Medulla oblongata (tissue), 1 donor: ENCODE measurements around the gene CEP170B.
"Not testable (repeated sequence)": the region's sequence is repeated elsewhere in the genome, so short reads cannot be mapped to it uniquely, and the experiment has no call there.

ENCODE experiments used
- DNase-seq: peaks from one replicate; pipeline ENCODE4 v3.0.0-alpha.2; 2015; ENCODE audit errors: extremely low spot score

The CEP170B gene

DNA sequence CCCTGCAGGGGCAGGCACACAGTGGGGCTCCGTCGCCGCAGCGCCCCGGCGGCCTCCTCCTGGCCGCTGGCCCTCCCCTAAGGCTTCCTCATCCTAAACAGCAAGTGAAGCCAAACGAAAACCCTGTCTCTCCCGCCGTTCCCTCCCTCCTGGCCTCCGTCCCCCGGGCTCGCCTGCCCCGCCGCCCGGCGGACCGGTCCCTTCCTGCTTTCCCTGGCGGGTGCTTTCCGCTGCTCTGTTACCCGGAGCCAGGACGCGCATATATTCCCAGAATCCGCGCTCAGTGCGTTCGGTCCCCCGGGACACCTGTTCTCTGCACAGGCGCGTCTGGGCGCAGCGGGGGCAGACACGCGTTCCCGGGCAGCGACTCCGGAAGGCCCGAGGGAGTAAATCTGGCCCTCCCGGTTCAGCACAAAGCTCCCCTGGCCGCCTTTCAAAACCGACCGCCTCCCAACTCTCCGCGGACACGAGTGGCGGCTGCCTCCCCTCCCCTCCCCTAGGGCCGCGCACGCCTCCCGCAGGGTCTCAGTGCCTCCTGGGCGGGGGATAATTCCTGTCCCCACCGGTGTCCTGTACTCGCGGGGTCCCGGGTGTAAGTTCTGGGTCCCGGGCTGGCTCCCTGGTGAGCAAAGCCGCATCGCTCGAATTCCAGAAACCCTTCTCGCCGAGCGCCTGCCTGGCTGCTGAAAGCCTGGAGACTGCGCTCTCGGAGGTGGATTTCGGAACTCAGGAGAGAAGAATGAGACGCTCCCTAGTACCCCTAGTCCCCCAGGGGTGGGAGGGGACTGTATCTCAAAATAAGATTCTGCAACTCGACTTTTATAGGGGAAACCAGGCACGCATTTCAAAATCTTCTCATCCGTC lies 21.4 kb upstream of the CEP170B start:
- no peak for DNase-seq

DNA sequence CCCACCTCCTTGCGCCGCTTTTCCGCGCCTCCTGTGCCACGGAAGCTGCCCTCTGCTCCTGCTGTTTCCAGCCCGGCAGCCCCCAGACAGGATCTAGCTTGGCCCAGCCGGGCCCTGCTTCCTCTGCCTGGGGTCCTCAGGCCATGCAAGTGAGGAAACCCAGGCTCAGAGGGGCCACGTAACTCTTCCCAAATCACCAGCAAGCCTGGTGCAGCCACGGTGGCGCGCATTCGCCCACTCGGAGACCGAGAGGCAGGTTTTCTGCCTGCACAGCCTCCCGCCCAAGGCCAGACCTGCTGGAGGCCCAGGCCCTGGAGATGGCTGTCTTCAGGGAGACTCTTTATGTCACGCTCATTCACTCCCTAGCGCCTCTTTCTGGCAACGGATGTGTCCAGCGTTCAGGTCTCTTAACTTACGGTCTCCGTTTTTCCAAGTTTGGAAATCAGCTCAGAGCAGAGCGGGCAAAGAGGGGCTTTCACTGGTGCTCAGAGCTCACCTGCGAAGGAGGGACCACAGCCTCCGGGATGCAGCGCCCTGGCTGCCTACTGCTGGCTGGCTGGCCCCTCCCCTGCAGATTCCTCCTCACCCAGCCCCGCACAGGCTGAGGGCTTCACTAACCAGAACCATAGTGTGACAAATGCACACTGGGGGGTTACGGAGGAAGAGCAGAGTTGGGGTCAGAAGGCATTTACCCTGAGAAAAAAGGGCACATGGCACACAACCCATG lies 20.6 kb upstream of the CEP170B start:
- DNase-seq = no peak

DNA sequence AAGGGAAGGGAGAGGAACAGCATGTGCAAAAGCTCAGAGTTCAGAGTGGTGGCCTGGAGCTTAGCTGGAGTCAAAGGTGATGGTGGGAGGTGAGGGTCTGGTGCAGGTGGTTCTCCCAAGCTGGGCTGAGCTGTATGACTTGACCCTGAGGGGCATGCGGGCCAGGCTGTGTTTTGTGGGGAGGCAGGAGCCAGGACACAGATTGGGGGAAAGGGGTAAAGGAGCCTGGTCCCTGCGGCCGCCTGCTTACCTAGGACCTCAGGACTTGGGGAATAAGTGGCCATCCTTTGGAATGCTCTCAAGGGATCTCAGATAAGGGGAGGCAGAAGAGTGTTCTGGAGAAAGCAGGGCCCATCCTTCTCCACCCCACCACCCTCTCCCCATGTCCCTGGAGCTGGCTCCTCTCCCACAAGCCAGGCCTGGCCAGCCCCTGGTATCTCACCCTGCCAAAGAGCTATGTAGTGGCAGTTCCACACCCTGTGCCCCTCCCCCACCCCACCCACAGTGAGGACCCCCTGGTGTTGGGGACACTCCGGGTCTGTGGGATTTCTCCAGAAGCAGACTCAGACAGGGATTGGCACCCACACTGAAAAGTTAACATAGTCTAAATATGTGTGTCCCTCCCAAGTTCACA lies 19.9 kb upstream of the CEP170B start:
- no peak for DNase-seq

DNA sequence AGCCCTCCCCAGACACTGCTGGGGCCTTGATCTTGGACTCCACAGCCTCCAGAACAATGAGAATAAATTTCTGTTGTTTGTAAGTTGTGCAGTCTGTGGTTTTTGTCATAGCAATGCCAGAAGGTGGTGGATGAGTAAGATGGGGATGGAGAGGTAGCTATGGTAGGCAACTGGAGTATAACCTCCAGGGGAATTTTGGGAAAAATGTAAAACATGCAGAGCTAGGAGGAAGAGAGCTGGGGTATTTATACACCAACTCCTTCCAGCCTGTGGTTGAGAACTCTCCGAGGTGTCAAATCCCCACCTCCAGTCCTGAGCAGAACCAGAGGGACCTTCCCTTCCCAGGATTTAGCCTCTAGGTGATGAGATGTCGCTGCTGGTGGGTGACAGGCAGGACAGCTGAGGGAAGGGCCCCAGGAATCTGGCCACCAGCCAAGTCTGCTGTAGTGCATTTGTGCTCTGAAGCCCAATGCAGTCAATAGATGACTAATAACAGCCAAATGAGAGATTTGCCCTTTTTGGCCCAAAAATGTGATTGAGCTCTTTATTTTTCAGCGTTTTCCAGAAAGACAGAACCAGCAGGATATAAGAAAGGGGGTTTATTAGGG lies 19.1 kb upstream of the CEP170B start:
- DNase-seq = no peak

DNA sequence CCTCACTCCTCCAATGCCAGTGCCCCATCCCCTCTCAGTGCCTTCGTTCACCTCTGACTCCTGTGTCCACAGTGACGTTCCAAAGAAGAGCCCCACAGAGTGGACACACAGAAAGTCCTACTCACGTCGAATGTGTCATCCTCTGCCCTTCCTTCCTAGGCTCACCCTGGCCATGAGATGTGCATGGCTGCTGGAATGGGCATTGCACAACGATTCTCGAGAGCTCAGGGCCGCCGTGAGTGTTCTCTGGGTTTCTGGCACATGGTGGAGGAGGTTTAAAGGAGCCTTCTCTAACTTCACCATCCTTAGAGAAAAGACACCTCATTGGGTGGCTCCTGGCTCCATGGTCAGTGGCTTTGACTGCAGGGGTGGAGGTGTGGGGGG lies 12.8 kb upstream of the CEP170B start:
- DNase-seq = no peak

DNA sequence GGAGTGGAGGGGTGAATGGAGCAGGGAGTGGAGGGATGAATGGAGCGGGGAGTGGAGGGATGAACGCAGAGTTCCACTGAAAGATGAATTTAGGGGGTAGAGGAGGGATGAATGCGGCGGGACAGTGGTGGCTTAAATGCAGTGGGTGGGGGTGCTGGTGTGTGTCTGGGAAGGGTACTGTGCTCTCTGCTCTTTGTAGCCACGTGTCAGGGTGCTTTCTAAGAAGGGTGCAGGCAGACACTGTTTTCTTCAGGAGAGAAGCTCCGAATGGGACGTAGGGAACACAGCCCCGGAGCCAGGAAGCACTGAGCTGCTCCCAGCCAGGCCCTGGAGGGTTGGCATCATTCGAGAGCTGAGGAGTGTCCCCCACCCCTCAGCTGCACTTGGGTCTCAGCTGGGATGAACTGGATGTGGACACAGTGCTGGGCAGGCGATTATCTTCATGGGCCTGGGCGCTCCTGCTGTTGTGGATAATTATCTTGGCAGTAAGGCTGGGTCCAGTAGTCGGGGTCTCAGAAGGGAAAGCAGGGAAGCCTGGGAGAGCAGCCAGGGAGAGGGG lies 9.5 kb upstream of the CEP170B start:
- no peak for DNase-seq

DNA sequence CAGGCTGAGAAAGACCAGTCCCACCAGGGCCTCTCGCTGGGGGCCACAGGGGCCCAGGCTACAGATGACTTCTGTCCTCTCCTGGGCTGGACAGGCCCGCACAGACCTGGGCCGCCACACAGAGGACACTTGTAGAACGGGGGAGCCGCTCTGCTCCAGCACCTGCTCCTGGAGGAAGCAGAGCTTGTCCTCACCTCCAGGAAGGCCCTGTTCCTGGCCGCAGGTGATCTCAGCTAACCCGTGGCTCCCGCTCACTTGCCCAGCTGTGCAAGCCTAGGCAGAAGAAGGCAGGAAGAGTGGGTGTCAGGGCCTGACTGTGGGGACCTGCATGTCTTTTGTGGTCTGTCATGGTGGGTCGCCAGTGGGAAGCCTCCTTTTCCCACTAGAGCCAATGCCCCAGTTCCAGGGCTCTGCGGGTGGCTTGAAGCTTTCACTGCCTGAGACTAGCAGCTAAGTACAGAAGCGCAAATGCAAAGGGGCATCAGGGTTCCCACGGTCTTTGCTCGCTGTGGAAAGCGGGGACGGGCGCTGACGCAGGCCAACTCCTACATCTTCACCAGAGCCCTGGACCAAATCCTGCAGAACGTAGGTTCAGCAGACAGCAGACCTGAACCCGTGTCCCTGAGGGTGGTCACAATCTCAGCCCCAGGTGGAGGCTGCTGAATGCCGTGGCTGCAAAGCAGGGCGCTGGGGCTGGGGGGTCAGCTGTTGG lies 8.8 kb upstream of the CEP170B start:
- no peak for DNase-seq

DNA sequence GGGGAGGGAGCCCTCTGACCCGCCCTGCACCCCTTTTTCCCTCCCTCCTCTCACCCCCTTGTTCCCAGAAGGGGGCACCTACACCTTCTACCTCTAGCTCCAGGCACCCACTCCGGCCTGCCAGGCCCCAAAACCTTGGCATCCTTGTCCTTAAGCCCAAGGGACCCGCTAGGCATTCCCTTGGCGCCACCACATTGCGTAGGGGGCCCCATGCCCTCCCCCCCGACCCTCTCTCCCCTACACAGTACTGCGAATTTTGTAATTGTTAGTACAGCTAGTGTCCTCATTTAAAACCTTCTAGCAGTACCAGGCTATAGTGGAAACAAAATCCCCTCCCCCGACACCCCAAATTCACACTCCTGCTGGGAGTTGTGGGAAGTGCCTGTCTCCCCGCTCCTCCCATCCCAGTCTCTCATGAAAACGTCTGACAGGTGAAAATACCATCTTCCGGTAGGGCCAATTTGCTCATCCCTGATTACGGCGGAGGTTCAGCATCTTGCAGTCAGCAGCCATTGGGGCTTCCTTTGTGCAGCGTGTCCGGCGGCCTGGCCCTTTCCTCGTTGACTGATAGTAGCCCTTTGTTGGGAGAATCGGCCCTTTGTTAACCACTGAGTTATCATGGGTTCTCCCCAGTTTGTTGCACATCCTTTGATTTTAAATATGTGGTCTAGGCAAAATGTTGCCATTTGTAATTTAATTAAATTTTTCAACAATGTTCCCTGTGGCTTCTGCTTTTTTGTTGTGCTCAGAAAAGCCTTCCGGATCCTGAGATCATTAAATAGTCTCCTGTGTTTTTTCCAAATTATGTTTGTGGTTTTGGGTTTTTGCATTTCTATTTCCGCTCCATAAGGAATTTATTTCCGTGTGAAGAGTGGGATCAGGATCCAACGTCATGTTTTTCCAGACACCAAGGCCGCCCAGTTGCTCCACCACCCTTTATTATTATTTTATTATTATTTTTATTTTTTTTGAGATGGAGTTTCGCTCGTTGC lies 7.9 kb upstream of the CEP170B start:
- DNase-seq = peak; percentile 87

DNA sequence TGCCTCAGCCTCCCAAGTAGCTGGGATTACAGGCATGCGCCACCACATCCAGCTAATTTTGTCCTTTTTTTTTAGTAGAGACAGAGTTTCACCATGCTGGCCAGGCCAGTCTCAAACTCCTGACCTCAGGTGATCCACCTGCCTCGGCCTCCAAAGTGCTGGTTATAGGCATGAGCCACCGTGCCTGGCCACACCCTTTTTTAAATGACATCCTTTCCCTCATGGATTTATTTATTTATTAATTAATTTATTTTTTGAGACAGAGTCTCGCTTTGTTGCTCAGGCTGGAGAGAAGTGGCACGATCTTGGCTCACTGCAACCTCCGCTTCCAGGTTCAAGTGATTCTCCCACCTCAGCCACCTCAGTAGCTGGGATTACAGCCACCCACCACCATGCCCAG lies 7.1 kb upstream of the CEP170B start:
- not testable (repeated sequence) for DNase-seq

DNA sequence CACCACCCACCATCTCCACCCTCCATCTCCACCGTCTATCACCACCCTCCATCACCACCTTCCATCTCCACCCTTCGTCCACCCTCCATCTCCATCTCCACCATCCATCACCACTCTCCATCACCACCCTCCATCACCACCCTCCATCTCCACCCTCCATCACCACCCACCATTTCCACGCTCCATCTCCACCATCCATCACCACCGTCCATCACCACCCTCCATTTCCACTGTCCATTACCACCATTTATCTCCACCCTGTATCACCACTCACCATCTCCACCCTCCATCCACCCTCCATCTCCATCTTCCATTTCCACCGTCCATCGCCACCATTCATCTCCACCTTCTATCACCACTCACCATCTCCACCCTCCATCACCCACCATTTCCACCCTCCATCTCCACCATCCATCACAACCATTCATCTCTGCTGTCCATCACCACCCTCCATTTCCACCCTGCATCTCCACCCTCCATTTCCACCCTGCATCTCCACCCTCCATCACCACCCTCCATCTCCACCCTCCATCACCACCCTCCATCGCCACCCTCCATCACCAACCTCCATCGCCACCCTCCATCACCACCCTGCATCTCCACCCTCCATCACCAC lies 6.1 kb upstream of the CEP170B start:
- no peak for DNase-seq

DNA sequence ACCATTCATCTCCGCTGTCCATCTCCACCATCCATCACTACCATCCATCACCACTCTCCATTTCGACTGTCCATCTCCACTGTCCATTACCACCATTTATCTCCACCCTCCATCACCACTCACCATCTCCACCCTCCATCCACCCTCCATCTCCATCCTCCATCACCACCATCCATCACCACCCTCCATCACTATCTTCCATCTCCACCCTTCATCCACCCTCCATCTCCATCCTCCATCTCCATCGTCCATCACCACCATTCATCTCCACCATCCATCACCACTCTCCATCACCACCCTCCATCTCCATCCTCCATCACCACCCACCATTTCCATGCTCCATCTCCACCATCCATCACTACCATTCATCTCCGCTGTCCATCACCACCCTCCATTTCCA lies 5.2 kb upstream of the CEP170B start:
- no peak for DNase-seq

DNA sequence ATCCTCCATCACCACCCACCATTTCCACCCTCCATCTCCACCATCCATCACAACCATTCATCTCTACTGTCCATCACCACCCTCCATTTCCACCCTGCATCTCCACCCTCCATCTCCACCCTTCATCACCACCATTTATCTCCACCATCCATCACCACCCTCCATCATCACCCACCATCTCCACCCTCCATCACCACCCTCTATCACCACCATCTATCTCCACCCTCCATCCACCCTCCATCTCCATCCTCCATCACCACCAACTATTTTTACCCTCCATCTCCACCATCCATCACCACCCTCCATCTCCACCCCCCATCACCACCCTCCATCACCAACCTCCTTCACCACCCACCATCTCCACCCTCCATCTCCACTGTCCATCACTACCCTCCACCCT lies 4.7 kb upstream of the CEP170B start:
- DNase-seq = no peak

DNA sequence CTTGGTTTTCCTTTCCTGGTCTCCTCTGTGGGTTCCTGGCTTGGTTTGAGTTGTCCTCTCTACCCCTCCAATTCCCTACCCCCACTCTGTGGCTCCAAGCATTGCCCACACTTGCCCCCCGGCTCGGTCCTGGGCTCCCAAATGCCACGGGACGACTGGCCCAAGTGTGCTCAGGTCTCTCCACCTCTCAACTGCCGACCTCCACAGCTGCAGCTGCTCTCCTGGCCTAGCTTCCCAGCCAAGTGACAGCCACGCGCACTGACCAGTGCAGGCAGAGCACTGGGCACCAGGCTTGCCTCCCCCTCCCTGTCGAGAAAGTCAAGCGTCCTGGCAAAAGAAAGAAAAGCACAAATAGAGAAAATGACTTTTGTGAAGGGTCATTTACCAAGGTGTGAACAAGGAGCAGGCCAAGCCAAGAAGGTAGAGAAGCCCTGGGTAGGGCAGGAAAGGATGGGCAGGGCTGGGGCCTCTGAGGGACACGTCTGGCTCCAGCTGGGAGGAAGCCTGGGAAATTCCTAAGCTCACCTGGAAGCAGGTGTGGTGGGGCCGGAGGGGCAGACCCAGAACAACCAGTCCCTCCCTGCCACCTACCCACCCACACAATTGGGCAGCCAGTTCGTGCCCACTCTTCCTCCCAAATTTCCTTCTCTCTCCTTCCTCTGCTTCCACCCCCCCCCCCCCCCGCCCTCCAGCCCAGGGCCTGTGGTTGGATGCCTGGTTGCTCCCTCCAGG lies 1.8 kb upstream of the CEP170B start:
- DNase-seq = no peak

DNA sequence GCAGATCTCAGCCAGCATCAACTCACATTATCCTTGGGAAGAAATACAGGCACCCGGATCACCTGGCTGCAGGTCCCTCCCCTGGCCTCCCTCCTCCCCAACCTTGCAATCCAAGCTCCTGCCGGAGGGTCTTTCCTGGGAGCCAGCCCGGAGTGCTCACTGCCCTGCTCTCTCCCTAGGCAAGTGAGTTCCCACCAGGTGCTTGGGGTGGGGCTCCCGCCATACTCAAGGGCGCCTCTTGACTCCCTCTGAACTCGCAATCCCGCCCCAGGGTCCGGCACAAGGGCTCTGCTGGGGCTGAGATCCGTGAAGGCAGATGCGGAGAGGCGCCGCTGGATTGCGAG lies 1.2 kb upstream of the CEP170B start:
- DNase-seq = no peak

DNA sequence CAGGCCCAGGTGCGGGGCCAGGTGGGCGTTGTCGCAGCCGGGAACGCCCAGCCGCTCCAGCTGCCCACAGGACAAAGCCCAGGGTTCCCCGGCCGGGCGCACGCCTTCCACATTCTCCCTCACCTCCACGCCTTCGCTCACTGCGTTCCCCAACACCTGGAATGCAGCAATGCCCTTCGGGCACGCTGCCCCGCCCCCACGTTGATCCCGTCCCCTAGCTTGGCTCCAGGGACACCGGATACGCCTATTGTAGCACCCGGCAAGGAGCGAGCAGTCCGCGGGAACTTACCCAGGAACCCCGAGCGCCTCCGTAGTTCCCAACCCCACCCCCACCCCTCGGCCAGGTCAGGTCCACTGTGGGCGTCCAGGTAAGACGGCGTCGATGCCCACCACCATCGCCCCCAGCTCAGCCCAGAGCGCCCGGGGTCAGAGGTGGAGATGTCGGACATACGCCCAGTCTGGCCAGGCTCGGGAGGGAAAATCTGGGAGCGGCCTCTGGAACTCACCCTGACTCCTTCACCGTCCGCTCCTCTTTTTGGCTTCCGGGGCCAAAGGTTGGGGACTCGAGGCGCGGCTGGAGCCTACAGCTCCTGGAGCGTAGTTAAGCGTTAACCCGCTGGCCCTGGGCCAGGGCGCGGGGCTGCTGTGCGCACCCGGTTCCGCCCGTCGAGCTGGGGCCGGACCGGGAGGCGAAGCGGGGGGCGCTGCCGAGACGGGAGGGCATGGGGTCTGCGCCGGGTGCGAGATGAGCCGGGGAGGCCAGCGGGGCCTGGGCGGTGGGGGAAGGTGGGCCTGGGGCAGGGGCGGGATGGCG lies 594 bp upstream of the CEP170B start:
- no peak for DNase-seq

DNA sequence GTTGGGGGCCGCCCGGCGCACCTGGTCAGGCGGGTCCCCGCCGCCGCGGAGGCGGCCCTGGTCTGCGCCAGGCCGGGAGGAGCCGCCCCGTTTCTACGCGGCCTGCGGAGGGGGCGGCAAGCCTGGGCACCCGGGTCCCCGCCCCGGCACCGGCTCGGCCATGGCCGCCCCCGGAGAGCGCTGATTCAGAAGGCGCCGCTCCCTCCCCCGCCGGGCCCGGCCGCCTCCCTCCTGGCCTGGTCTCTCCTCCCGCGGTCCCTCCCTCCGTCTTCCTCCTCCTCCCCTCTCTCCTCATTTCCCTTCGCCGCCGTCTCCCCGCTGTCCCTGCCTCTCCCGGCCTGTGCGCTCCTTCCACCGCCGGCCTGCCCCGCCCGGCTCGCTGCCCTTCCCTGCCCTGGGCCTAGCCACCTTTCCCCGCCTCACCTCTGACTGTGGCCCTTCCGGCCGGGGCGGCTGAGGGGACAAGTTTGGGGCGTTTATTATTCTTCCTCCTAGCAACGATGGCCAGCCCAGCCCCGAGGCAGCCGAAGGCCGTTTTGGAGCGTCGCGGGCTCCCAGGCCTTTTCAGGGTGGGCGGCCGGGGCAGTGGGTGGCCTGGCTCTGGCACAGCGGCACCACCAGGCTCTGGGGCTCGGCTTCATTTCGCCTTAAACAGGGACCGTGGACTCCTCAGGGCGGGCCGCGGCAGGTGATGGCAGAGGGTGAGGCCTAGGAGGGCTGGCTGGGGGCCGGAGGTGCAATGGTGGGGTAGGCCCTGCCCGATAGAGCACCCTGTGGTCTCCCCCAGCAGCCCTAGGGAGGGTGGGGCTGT lies 768 bp downstream of the CEP170B start:
- peak; percentile 10 for DNase-seq
